Psoas muscle (tissue), 8 donors: ENCODE data around the gene CDC42BPB. TPM values are rescaled to one million over a fixed set of nuclear protein-coding genes. Genes with fewer than 3 reads are reported as not detected.
A peak's percentile ranks its signal among the peaks of the same experiment; 100 is the strongest.

ENCODE experiments used
- ATAC-seq, 4 donors: fragments of 200-7000 bp; cut with Tn5 transposase; one replicate each; pipeline ENCODE4 v1.9.1; 2020; ENCODE audit warnings: moderate library complexity in 3 of 4, mild to moderate bottlenecking in 2 of 4
- DNase-seq, 2 donors: peaks; one replicate each; pipeline ENCODE4 v3.0.0-alpha.2; 2020
- H3K27ac ChIP-seq: fragments of 200-600 bp; one replicate; pipeline ENCODE4 v1.8.0; 2022
- H3K27me3 ChIP-seq, 3 donors: fragments of 200-600 bp in 1 of 3; one replicate each; pipeline versions ENCODE4 v1.6.1 to v1.8.0; 2013 to 2022; ENCODE audit warnings: low read length in 2 of 3, mild to moderate bottlenecking in 2 of 3, moderate library complexity in 1 of 3; ENCODE audit not compliant: insufficient read depth in 3 of 3
- H3K36me3 ChIP-seq, 2 donors: fragments of 200-600 bp in 1 of 2; one replicate each; pipeline versions ENCODE4 v1.6.1 to v1.8.0; 2013 to 2022; ENCODE audit warnings: low read depth in 1 of 2, mild to moderate bottlenecking in 1 of 2, moderate library complexity in 1 of 2; ENCODE audit not compliant: insufficient read depth in 1 of 2
- H3K4me1 ChIP-seq: fragments of 200-600 bp; one replicate; pipeline ENCODE4 v1.8.0; 2022
- H3K4me3 ChIP-seq: fragments of 200-600 bp; one replicate; pipeline ENCODE4 v1.8.0; 2022; ENCODE audit warnings: mild to moderate bottlenecking
- H3K9me3 ChIP-seq: fragments of 200-600 bp; one replicate; pipeline ENCODE4 v1.8.0; 2022
- WGBS, 3 donors: extraction: QIAGEN DNeasy Blood & Tissue Kit; methylation state at CpG; one replicate each; pipeline versions ENCODE4 v1.1.6 to v1.1.7; 2013; 5-methylcytosine and 5-hydroxymethylcytosine counted together
- intact Hi-C, 2 donors: fragments of 100-400 bp; cut with DNase I; formaldehyde crosslinking; loops; one replicate each; pipeline versions ENCODE4 v1.11.0 to v1.14.2; 2022
- polyA plus RNA-seq, 3 donors: library from polyadenylated mRNA; stranded (reverse); fragments of 200-250 nt; gene quantifications; one replicate each; pipeline ENCODE4 v1.2.3, GENCODE V29; 2013
- total RNA-seq, 4 donors: library from RNA; stranded (reverse); fragmentation: NEBNext Ultra II Directional in 2 of 4; extraction: Animal tissue kit (Norgen Biotek cat#: 25700) in 2 of 4; gene quantifications; one replicate each; pipeline versions ENCODE4 v1.2.1 to v1.2.4, GENCODE V29; 2021 to 2023
- TF ChIP-seq, protein P1 (sequence below): fragments of 200-600 bp; IDR thresholded peaks from one replicate; pipeline ENCODE4 v1.8.0; 2022; ENCODE audit warnings: antibody characterized with exemption
- donor health status: healthy with polysubstance abuse.
- donor health status: DM: no; HTN: no; CAD: no; lungs with moderate emphysema.
- donor health status: Bipolar disorder and iron deficiency.
- donor health status: healthy.
- donor health status: DM: yes; HTN: yes; CAD: no.
- donor health status: DM: no; HTN: no; CAD: no.
- donor health status: DM: no; HTN: no; CAD: no.
- donor health status: DM: yes; HTN: yes; CAD: no.

Gene CDC42BPB
- total and polyA plus RNA-seq, 7 donors, result 20.2 to 57.4 (median 40.0) TPM

- peak overlapping the region; percentile 18 for H3K4me3 ChIP-seq
- H3K27me3 ChIP-seq, result peaks cover 0 to 51% (median 18%) of the 10 kb centered on the region in 3 donors
- 7 to 16% (median 16%) methylated on average over 16 to 20 of the region's 20 CpGs for whole genome bisulfite sequencing, 3 donors
- no peak overlapping the region for H3K27ac ChIP-seq
- TF ChIP-seq, protein P1, sequence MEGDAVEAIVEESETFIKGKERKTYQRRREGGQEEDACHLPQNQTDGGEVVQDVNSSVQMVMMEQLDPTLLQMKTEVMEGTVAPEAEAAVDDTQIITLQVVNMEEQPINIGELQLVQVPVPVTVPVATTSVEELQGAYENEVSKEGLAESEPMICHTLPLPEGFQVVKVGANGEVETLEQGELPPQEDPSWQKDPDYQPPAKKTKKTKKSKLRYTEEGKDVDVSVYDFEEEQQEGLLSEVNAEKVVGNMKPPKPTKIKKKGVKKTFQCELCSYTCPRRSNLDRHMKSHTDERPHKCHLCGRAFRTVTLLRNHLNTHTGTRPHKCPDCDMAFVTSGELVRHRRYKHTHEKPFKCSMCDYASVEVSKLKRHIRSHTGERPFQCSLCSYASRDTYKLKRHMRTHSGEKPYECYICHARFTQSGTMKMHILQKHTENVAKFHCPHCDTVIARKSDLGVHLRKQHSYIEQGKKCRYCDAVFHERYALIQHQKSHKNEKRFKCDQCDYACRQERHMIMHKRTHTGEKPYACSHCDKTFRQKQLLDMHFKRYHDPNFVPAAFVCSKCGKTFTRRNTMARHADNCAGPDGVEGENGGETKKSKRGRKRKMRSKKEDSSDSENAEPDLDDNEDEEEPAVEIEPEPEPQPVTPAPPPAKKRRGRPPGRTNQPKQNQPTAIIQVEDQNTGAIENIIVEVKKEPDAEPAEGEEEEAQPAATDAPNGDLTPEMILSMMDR, result no peak
- DNase-seq (no peak), ATAC-seq (no peak)
- H3K36me3 ChIP-seq, result no peaks in the 10 kb centered on the region
- no peaks in the 10 kb centered on the region for H3K9me3 ChIP-seq
- intact Hi-C loops, result loop anchor here in 1 of 2 donors (2.0 kb wide), 2 partner anchors 80 to 188 kb away; no protein-coding TSS in a partner anchor
- peaks cover 19% of the 10 kb centered on the region for H3K4me1 ChIP-seq
Observed at GRCh38 chr14:103104389-103104653, 47.0 kb upstream of the CDC42BPB start.

GRCh38 chr14:103103461-103104388, 46.4 kb upstream of the CDC42BPB start:
- Histone ChIP-seq H3K36me3 (no peaks in the 10 kb centered on the region), H3K27me3 (peaks cover 0 to 57% (median 19%) of the 10 kb centered on the region in 3 donors), H3K9me3 (no peaks in the 10 kb centered on the region), H3K4me3 (peak overlapping the region; percentile 18), H3K4me1 (peaks cover 17% of the 10 kb centered on the region), H3K27ac (no peak overlapping the region)
- ATAC-seq, result peak; percentile 40 to 59 (median 54)
- intact Hi-C loops, result loop anchor here in 1 of 2 donors (2.0 kb wide), 2 partner anchors 81 to 189 kb away; no protein-coding TSS in a partner anchor
- DNase-seq, result peak; percentile 62 to 77
- WGBS, 3 donors, result 6% methylated on average over 59 to 68 of the region's 68 CpGs
- TF ChIP-seq, protein P1, result no peak

- 51 to 67% (median 64%) methylated on average over 38 to 39 of the region's 39 CpGs for WGBS, 3 donors
- H3K4me3 ChIP-seq, result peak overlapping the region; percentile 25
Observed at GRCh38 chr14:103102689-103103260, 45.4 kb upstream of the CDC42BPB start.

GRCh38 chr14:103101963-103102688, 44.8 kb upstream of the CDC42BPB start:
- TF ChIP-seq, protein P1, result no peak
- H3K4me1 ChIP-seq, result peaks cover 13% of the 10 kb centered on the region
- peaks cover 0 to 63% (median 19%) of the 10 kb centered on the region in 3 donors for H3K27me3 ChIP-seq
- 53 to 67% (median 62%) methylated on average over 77 to 85 of the region's 85 CpGs for WGBS, 3 donors
- no peaks in the 10 kb centered on the region for H3K9me3 ChIP-seq
- DNase-seq (no peak), ATAC-seq (no peak)
- H3K36me3 ChIP-seq, result no peaks in the 10 kb centered on the region
- intact Hi-C loops, result no loop called here
- H3K4me3 ChIP-seq, result peak overlapping the region; percentile 25
- H3K27ac ChIP-seq, result no peak overlapping the region

More at GRCh38 chr14:103102689-103103260, 45.4 kb upstream of the CDC42BPB start:
- TF ChIP-seq, protein P1, result no peak
- Histone ChIP-seq H3K27ac (no peak overlapping the region), H3K9me3 (no peaks in the 10 kb centered on the region), H3K27me3 (peaks cover 0 to 63% (median 19%) of the 10 kb centered on the region in 3 donors), H3K36me3 (no peaks in the 10 kb centered on the region), H3K4me1 (peaks cover 13% of the 10 kb centered on the region)
- DNase-seq (no peak), ATAC-seq (no peak)
- intact Hi-C loops, result no loop called here
